Measurements from ENCODE around the gene AKAP6.

The AKAP6 gene

GRCh38 chr14:32329146-32329545, at the start of gene AKAP6:
Gene AKAP6 (plus strand): TSS chr14:32329298. CDS start chr14:32433494, 104,196 bp downstream.
- no peak for DNase-seq (ENCODE audit: low read depth in 3 of 3)

GRCh38 chr14:32286602-32287001, 42.5 kb upstream of the AKAP6 start:
- no peak for DNase-seq (ENCODE audit: low read depth in 3 of 3)

GRCh38 chr14:32296366-32296765, 32.7 kb upstream of the AKAP6 start:
- no peak for DNase-seq (ENCODE audit: low read depth in 3 of 3)

GRCh38 chr14:32298346-32298745, 30.8 kb upstream of the AKAP6 start:
- no peak for DNase-seq (ENCODE audit: low read depth in 3 of 3)

- no peak for DNase-seq (ENCODE audit: low read depth in 3 of 3)
These were observed 29.0 kb upstream of the AKAP6 start for GRCh38 chr14:32300136-32300535.

- no peak for DNase-seq (ENCODE audit: low read depth in 3 of 3)
These were observed 25.2 kb upstream of the AKAP6 start for GRCh38 chr14:32303865-32304264.

GRCh38 chr14:32304296-32304695, 24.8 kb upstream of the AKAP6 start:
- no peak for DNase-seq (ENCODE audit: low read depth in 3 of 3)

GRCh38 chr14:32306549-32306948, 22.5 kb upstream of the AKAP6 start:
- no peak for DNase-seq (ENCODE audit: low read depth in 3 of 3)

- no peak for DNase-seq (ENCODE audit: low read depth in 3 of 3)
These were observed 21.1 kb upstream of the AKAP6 start for GRCh38 chr14:32307881-32308582.

- no peak for DNase-seq (ENCODE audit: low read depth in 3 of 3)
These were observed 18.2 kb upstream of the AKAP6 start for GRCh38 chr14:32310876-32311275.

- no peak for DNase-seq (ENCODE audit: low read depth in 3 of 3)
These were observed 17.6 kb upstream of the AKAP6 start for GRCh38 chr14:32311294-32312009.

GRCh38 chr14:32312010-32312331, 17.1 kb upstream of the AKAP6 start:
- DNase-seq (ENCODE audit: low read depth in 3 of 3), result no peak

- no peak for DNase-seq (ENCODE audit: low read depth in 3 of 3)
These were observed 15.2 kb upstream of the AKAP6 start for GRCh38 chr14:32313844-32314376.

GRCh38 chr14:32318087-32318795, 10.9 kb upstream of the AKAP6 start:
- no peak for DNase-seq (ENCODE audit: low read depth in 3 of 3)

- no peak for DNase-seq (ENCODE audit: low read depth in 3 of 3)
These were observed 9.6 kb upstream of the AKAP6 start for GRCh38 chr14:32319368-32320049.

GRCh38 chr14:32324601-32325000, 4.5 kb upstream of the AKAP6 start:
- DNase-seq (ENCODE audit: low read depth in 3 of 3), result no peak

GRCh38 chr14:32327255-32327961, 1.7 kb upstream of the AKAP6 start:
- no peak for DNase-seq (ENCODE audit: low read depth in 3 of 3)

- no peak for DNase-seq (ENCODE audit: low read depth in 3 of 3)
These were observed 690 bp downstream of the AKAP6 start for GRCh38 chr14:32329690-32330285.

GRCh38 chr14:32330351-32331111, 1.4 kb downstream of the AKAP6 start:
- DNase-seq (ENCODE audit: low read depth in 3 of 3), result no peak

- DNase-seq (ENCODE audit: low read depth in 3 of 3), result no peak
These were observed 2.1 kb downstream of the AKAP6 start for GRCh38 chr14:32331206-32331605.
